Endodermal cell (in vitro differentiated cells): ENCODE data around the gene OPCML. TPM values are rescaled to one million over a fixed set of nuclear protein-coding genes. Genes with fewer than 3 reads are reported as not detected.

Experiments used
- DNase-seq: peaks from one replicate; pipeline ENCODE4 v3.0.0-alpha.2; 2017
- H3K27ac ChIP-seq: 2 replicates; pipeline ENCODE4 v1.5.1; 2013; ENCODE audit warnings: mild to moderate bottlenecking, low read depth, low read length, moderate library complexity
- H3K27me3 ChIP-seq: 2 replicates; pipeline ENCODE4 v1.6.1; 2013; ENCODE audit warnings: mild to moderate bottlenecking, low read length, moderate library complexity; ENCODE audit not compliant: insufficient read depth, control insufficient read depth, poor library complexity, severe bottlenecking
- H3K36me3 ChIP-seq: 2 replicates; pipeline ENCODE4 v1.7.0; 2013; ENCODE audit warnings: mild to moderate bottlenecking, low read length, moderate library complexity; ENCODE audit not compliant: control insufficient read depth, insufficient read depth
- H3K4me1 ChIP-seq: one replicate; pipeline ENCODE4 v1.7.0; 2013; ENCODE audit warnings: low read length; ENCODE audit not compliant: control insufficient read depth, insufficient read depth
- H3K4me3 ChIP-seq: 2 replicates; pipeline ENCODE4 v1.5.1; 2013; ENCODE audit warnings: mild to moderate bottlenecking, low read length, moderate library complexity
- H3K9ac ChIP-seq: 2 replicates; pipeline ENCODE4 v1.6.1; 2013; ENCODE audit warnings: mild to moderate bottlenecking, low read length, moderate library complexity; ENCODE audit not compliant: poor library complexity, severe bottlenecking; ENCODE audit errors: extremely low read depth
- H3K9me3 ChIP-seq: 2 replicates; pipeline ENCODE4 v1.6.1; 2013; ENCODE audit warnings: mild to moderate bottlenecking, low read length, moderate library complexity; ENCODE audit not compliant: control insufficient read depth
- H3K27ac Mint-ChIP-seq: 2 replicates; pipeline ENCODE4 v1.8.0; 2020; ENCODE audit warnings: mixed read lengths
- H3K27me3 Mint-ChIP-seq: 2 replicates; pipeline ENCODE4 v1.8.0; 2021; ENCODE audit warnings: mild to moderate bottlenecking, mixed read lengths; ENCODE audit not compliant: insufficient read depth
- H3K36me3 Mint-ChIP-seq: 2 replicates; pipeline ENCODE4 v1.8.0; 2020; ENCODE audit warnings: low read depth, mixed read lengths
- H3K4me1 Mint-ChIP-seq: 2 replicates; pipeline ENCODE4 v1.8.0; 2020; ENCODE audit warnings: mixed read lengths
- H3K4me3 Mint-ChIP-seq: 2 replicates; pipeline ENCODE4 v1.8.0; 2020; ENCODE audit warnings: mild to moderate bottlenecking, moderate library complexity, mixed read lengths
- H3K9me3 Mint-ChIP-seq: 2 replicates; pipeline ENCODE4 v1.8.0; 2020; ENCODE audit warnings: mild to moderate bottlenecking, mixed read lengths
- CTCF ChIP-seq: fragments of 200-600 bp; sonication (generic); conservative IDR thresholded peaks from 2 replicates; pipeline ENCODE4 v1.5.0; 2021; ENCODE audit warnings: antibody characterized with exemption, mild to moderate bottlenecking
- WGBS, 2 experiments: methylation state at CpG; one replicate each; pipeline versions ENCODE4 v1.1.5 to v1.1.7; 2013; ENCODE audit warnings: missing lambda C conversion rate in 2 of 2, mixed read lengths in 1 of 2; ENCODE audit not compliant: insufficient coverage in 1 of 2, insufficient read length in 1 of 2; 5-methylcytosine and 5-hydroxymethylcytosine counted together
- total RNA-seq, 2 donors: library from RNA; stranded (reverse); fragmentation: NEBNext Ultra II Directional in 1 of 2; extraction: Animal tissue kit (Norgen Biotek cat#: 25700) in 1 of 2; gene quantifications; 2 replicates in 1 of 2; 3 replicates in 1 of 2; pipeline ENCODE4 v1.2.1, GENCODE V29; 2021

OPCML gene
- total RNA-seq, 2 donors from 2014 or later, result 0.49 to 0.86 TPM

GRCh38 chr11:132944569-132944944 lies 587.7 kb downstream of the OPCML start:
- H3K4me3 ChIP-seq, result peak overlapping the region; percentile 68
- Mint-ChIP-seq H3K36me3 (no peaks in the 10 kb centered on the region), H3K4me1 (no peaks in the 10 kb centered on the region), H3K4me3 (peak overlapping the region; percentile 66), H3K27me3 (peaks cover 57% of the 10 kb centered on the region), H3K9me3 (no peaks in the 10 kb centered on the region), H3K27ac (no peak overlapping the region)
- no peaks in the 10 kb centered on the region for H3K36me3 ChIP-seq
- TF ChIP-seq CTCF, result no peak
- peaks cover 58% of the 10 kb centered on the region for H3K27me3 ChIP-seq
- no peaks in the 10 kb centered on the region for H3K4me1 ChIP-seq
- H3K9me3 ChIP-seq, result no peaks in the 10 kb centered on the region
- 28 to 30% methylated on average over 2 to 9 of the region's 9 CpGs for WGBS, 2 experiments
- H3K9ac ChIP-seq, result no peak overlapping the region
- no peak overlapping the region for H3K27ac ChIP-seq
- DNase-seq, result peak; percentile 62

GRCh38 chr11:132943706-132944568 lies 588.4 kb downstream of the OPCML start:
- no peaks in the 10 kb centered on the region for H3K36me3 Mint-ChIP-seq
- H3K9ac ChIP-seq, result no peak overlapping the region
- peak; percentile 35 for TF ChIP-seq CTCF
- no peaks in the 10 kb centered on the region for H3K4me1 ChIP-seq
- no peaks in the 10 kb centered on the region for H3K9me3 Mint-ChIP-seq
- 1 to 2% methylated on average over 20 to 99 of the region's 104 CpGs for WGBS, 2 experiments
- DNase-seq, result peak; percentile 74
- no peaks in the 10 kb centered on the region for H3K4me1 Mint-ChIP-seq
- no peaks in the 10 kb centered on the region for H3K36me3 ChIP-seq
- peak overlapping the region; percentile 67 for H3K4me3 Mint-ChIP-seq
- H3K4me3 ChIP-seq, result peak overlapping the region; percentile 80
- peaks cover 58% of the 10 kb centered on the region for H3K27me3 ChIP-seq
- no peak overlapping the region for H3K27ac Mint-ChIP-seq
- H3K27me3 Mint-ChIP-seq, result peaks cover 57% of the 10 kb centered on the region
- no peak overlapping the region for H3K27ac ChIP-seq
- H3K9me3 ChIP-seq, result no peaks in the 10 kb centered on the region

- H3K4me3 ChIP-seq, result peak overlapping the region; percentile 80
- peak overlapping the region; percentile 67 for H3K4me3 Mint-ChIP-seq
- no peak for TF ChIP-seq CTCF
- no peaks in the 10 kb centered on the region for H3K9me3 ChIP-seq
- no peak overlapping the region for H3K27ac ChIP-seq
- H3K36me3 ChIP-seq, result no peaks in the 10 kb centered on the region
- H3K4me1 ChIP-seq, result no peaks in the 10 kb centered on the region
- H3K27ac Mint-ChIP-seq, result no peak overlapping the region
- no peaks in the 10 kb centered on the region for H3K9me3 Mint-ChIP-seq
- peaks cover 55% of the 10 kb centered on the region for H3K27me3 ChIP-seq
- no peak overlapping the region for H3K9ac ChIP-seq
- H3K27me3 Mint-ChIP-seq, result peaks cover 57% of the 10 kb centered on the region
- WGBS, 2 experiments, result 1 to 6% methylated on average over 3 to 17 of the region's 17 CpGs
- H3K36me3 Mint-ChIP-seq, result no peaks in the 10 kb centered on the region
- no peaks in the 10 kb centered on the region for H3K4me1 Mint-ChIP-seq
- DNase-seq, result no peak
Measured at GRCh38 chr11:132943357-132943705, 589.0 kb downstream of the OPCML start.
